IMR-90 (cell line): ENCODE measurements around the gene MECP2. TPM values are rescaled to one million over a fixed set of nuclear protein-coding genes. Genes with fewer than 3 reads are reported as not detected.

Experiments used
- ATAC-seq: fragments of 200-7000 bp; cut with Tn5 transposase; 2 replicates; pipeline ENCODE4 v1.9.1; 2020; ENCODE audit warnings: low read depth, mild to moderate bottlenecking, moderate library complexity
- BruUV-seq: library from RNA; stranded (reverse); fragments of 400-500 nt; replicated peaks from 2 replicates; lab custom pipeline; 2021; lab: Mats Ljungman, UMichigan
- CTCF ChIA-PET: fragments of 300-600 bp; formaldehyde crosslinking; extraction: SDS; loops from one replicate; lab custom pipeline; 2021; ENCODE audit warnings: antibody characterized with exemption; lab: Yijun Ruan, JAX
- POLR2A ChIA-PET: fragments of 300-600 bp; sonication (Branson Sonifier 250); formaldehyde crosslinking; loops from one replicate; lab custom pipeline; 2022; ENCODE audit warnings: antibody characterized with exemption; ENCODE audit not compliant: unreplicated experiment; lab: Charles Lee
- DNase-seq: peaks from one replicate; pipeline ENCODE4 v3.0.0; 2013
- H2AFZ ChIP-seq: replicated peaks from 2 replicates; pipeline ENCODE3; 2013; ENCODE audit warnings: low read length, mild to moderate bottlenecking; ENCODE audit not compliant: poor library complexity
- H2AK5ac ChIP-seq: 2 replicates; pipeline ENCODE4 v1.6.1; 2013; ENCODE audit warnings: low read depth, low read length, inconsistent platforms
- H2AK9ac ChIP-seq: replicated peaks from 2 replicates; pipeline ENCODE3; 2013; ENCODE audit warnings: mild to moderate bottlenecking, low read depth, low read length, moderate library complexity; ENCODE audit not compliant: poor library complexity
- H2BK120ac ChIP-seq: 2 replicates; pipeline ENCODE4 v1.6.1; 2013; ENCODE audit warnings: low read depth, low read length, inconsistent platforms
- H2BK15ac ChIP-seq: 3 replicates; pipeline ENCODE4 v1.6.1; 2013; ENCODE audit warnings: low read depth, low read length, inconsistent platforms
- H2BK20ac ChIP-seq: 2 replicates; pipeline ENCODE4 v1.6.1; 2013; ENCODE audit warnings: low read depth, mild to moderate bottlenecking, inconsistent platforms, low read length, moderate library complexity
- H2BK5ac ChIP-seq: 2 replicates; pipeline ENCODE4 v1.6.1; 2013; ENCODE audit warnings: mild to moderate bottlenecking, low read depth, low read length, inconsistent platforms; ENCODE audit not compliant: poor library complexity, severe bottlenecking
- H3K14ac ChIP-seq: replicated peaks from 2 replicates; pipeline ENCODE4 v1.6.1; 2013; ENCODE audit warnings: low read depth, low read length, inconsistent platforms
- H3K18ac ChIP-seq: 2 replicates; pipeline ENCODE4 v1.6.1; 2013; ENCODE audit warnings: low read depth, low read length, control low read depth
- H3K23ac ChIP-seq: 2 replicates; pipeline ENCODE4 v1.6.1; 2013; ENCODE audit warnings: low read depth, low read length, inconsistent platforms
- H3K27ac ChIP-seq: 2 replicates; pipeline ENCODE4 v1.5.1; 2013; ENCODE audit warnings: mild to moderate bottlenecking, control low read depth, low read length; ENCODE audit not compliant: insufficient read depth
- H3K27me3 ChIP-seq: 2 replicates; pipeline ENCODE4 v1.6.1; 2013; ENCODE audit warnings: low read length; ENCODE audit not compliant: control insufficient read depth, insufficient read depth
- H3K36me3 ChIP-seq: 2 replicates; pipeline ENCODE4 v1.6.1; 2013; ENCODE audit warnings: low read length, mixed read lengths; ENCODE audit not compliant: control insufficient read depth, insufficient read depth
- H3K4ac ChIP-seq: 2 replicates; pipeline ENCODE4 v1.6.1; 2013; ENCODE audit warnings: low read depth, low read length, inconsistent platforms
- H3K4me1 ChIP-seq: 2 replicates; pipeline ENCODE4 v1.6.1; 2013; ENCODE audit warnings: low read length, mixed read lengths; ENCODE audit not compliant: control insufficient read depth, insufficient read depth
- H3K4me2 ChIP-seq: 2 replicates; pipeline ENCODE4 v1.6.1; 2013; ENCODE audit warnings: low read depth, mild to moderate bottlenecking, control low read depth, low read length, moderate library complexity
- H3K4me3 ChIP-seq: 2 replicates; pipeline ENCODE4 v1.5.1; 2013; ENCODE audit warnings: low read depth, mild to moderate bottlenecking, control low read depth, low read length, moderate library complexity; ENCODE audit not compliant: insufficient read depth
- H3K56ac ChIP-seq: 2 replicates; pipeline ENCODE4 v1.6.1; 2013; ENCODE audit warnings: low read length, inconsistent platforms; ENCODE audit not compliant: insufficient read depth; ENCODE audit errors: extremely low read depth
- H3K79me1 ChIP-seq, 2 experiments: 2 replicates each; pipeline ENCODE4 v1.6.1; 2013; ENCODE audit warnings: low read length in 2 of 2, inconsistent platforms in 1 of 2, low read depth in 1 of 2
- H3K9ac ChIP-seq: 2 replicates; pipeline ENCODE4 v1.6.1; 2013; ENCODE audit warnings: low read depth, low read length, control low read depth
- H3K9me1 ChIP-seq: 2 replicates; pipeline ENCODE4 v1.6.1; 2013; ENCODE audit warnings: low read length, inconsistent platforms; ENCODE audit not compliant: insufficient read depth
- H3K9me3 ChIP-seq: 2 replicates; pipeline ENCODE4 v1.6.1; 2013; ENCODE audit warnings: low read length; ENCODE audit not compliant: control insufficient read depth, insufficient read depth
- H4K20me1 ChIP-seq: 2 replicates; pipeline ENCODE4 v1.6.1; 2013; ENCODE audit warnings: low read length, inconsistent platforms; ENCODE audit not compliant: insufficient read depth
- H4K5ac ChIP-seq: 2 replicates; pipeline ENCODE4 v1.6.1; 2013; ENCODE audit warnings: mild to moderate bottlenecking, low read depth, low read length, control low read depth
- H4K8ac ChIP-seq, 2 experiments: 2 replicates each; pipeline ENCODE4 v1.6.1; 2013; ENCODE audit warnings: low read depth in 2 of 2, low read length in 2 of 2, control low read depth in 1 of 2, inconsistent platforms in 1 of 2
- H4K91ac ChIP-seq: 2 replicates; pipeline ENCODE4 v1.6.1; 2013; ENCODE audit warnings: low read depth, low read length, inconsistent platforms; ENCODE audit not compliant: insufficient read depth
- BHLHE40 ChIP-seq: fragments of 150-350 bp; IDR thresholded peaks from 2 replicates; pipeline ENCODE4 v1.6.1; 2016; ENCODE audit warnings: mild to moderate bottlenecking, low read depth, low read length
- MAFK ChIP-seq: IDR thresholded peaks from 2 replicates; pipeline ENCODE4 v1.6.1; 2012; ENCODE audit warnings: low read depth, low read length, improper control_type of control experiment
- POLR2A ChIP-seq: IDR thresholded peaks from 2 replicates; pipeline ENCODE4 v1.6.1; 2012; ENCODE audit warnings: mild to moderate bottlenecking, low read depth, low read length
- RAD21 ChIP-seq: IDR thresholded peaks from 2 replicates; pipeline ENCODE4 v1.6.1; 2012; ENCODE audit warnings: low read length, improper control_type of control experiment
- SMC3 ChIP-seq: fragments of 150-350 bp; IDR thresholded peaks from 2 replicates; pipeline ENCODE4 v1.6.1; 2016; ENCODE audit warnings: low read depth, mild to moderate bottlenecking, antibody characterized with exemption, low read length, moderate library complexity
- WGBS, 2 experiments: methylation state at CpG; one replicate each; pipeline versions ENCODE4 v1.1.5 to v1.1.7; 2013; ENCODE audit warnings: missing lambda C conversion rate in 2 of 2; ENCODE audit not compliant: insufficient read length in 1 of 2; ENCODE audit errors: extremely low coverage in 2 of 2; 5-methylcytosine and 5-hydroxymethylcytosine counted together
- dilution Hi-C: fragments of 300-500 bp; cut with HindIII; formaldehyde crosslinking; loops from one replicate; pipeline ENCODE4 v1.14.3; 2018; ENCODE audit warnings: low sequenced_read_pairs; ENCODE audit not compliant: unreplicated experiment
- in situ Hi-C: fragments of 300-500 bp; cut with MboI; formaldehyde crosslinking; loops from 3 replicates; pipeline ENCODE4 v1.14.3; 2019; ENCODE audit warnings: low sequenced_read_pairs, inconsistent platforms, mixed read lengths
- intact Hi-C: fragments of 100-400 bp; cut with micrococcal nuclease; formaldehyde crosslinking; loops from 2 replicates; pipeline ENCODE4 v1.10.0; 2022
- polyA plus RNA-seq, 3 experiments: library from polyadenylated mRNA; depleted of rRNA; stranded (reverse); fragments of >200 nt; gene quantifications; 2 replicates each; pipeline ENCODE4 v1.2.3, GENCODE V29; 2012; ENCODE audit warnings: low replicate concordance in 1 of 3
- total RNA-seq: library from RNA; depleted of rRNA; stranded (reverse); fragments of >200 nt; gene quantifications from 2 replicates; pipeline ENCODE4 v1.2.3, GENCODE V29; 2012
- TF ChIP-seq, protein P1 (sequence below): fragments of 150-350 bp; IDR thresholded peaks from 2 replicates; pipeline ENCODE4 v1.6.1; 2017; ENCODE audit warnings: mild to moderate bottlenecking, antibody characterized with exemption, low read length, low read depth
- TF ChIP-seq, protein P2 (sequence below): conservative IDR thresholded peaks from 2 replicates; pipeline ENCODE4 v1.5.1; 2012; ENCODE audit warnings: mild to moderate bottlenecking, low read depth, low read length, improper control_type of control experiment

The MECP2 gene
- total and polyA plus RNA-seq, 2 of the 4 experiments (the other 2 are of a cell fraction) = 8.4 to 10.1 TPM

DNA sequence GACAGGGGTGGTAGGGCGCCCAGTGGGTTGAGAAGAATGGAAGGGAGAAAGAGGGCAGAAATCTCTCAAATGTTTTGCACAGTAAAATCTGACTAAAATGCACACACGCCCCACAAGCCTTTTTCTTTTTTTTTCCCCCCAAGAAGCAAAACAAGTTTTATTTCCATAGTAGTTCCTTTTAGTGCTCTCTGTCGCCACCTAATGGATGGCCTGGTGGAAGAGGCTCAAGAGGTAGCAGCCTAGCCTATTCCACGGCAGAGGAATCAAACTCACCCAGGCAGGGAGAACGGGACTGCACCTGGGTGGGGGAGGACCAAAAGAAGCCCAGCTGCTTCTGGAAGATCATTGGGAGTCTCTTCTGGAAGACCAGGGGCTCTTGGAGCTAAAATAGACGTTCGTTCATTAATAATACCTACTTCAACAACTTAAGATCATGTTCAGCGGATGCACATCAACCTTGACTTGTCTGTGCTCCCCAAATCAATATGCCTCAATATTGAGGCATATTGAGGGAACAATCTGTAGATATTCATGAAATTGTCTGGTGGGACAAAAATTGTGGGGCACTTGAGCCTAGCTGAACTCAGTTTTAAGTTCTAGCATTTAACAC, 46.2 kb downstream of the MECP2 start:
- Histone ChIP-seq H2AFZ (no peak overlapping the region), H3K27ac (no peak overlapping the region), H2BK20ac (no peak overlapping the region), H3K4me2 (no peak overlapping the region), H3K9ac (no peak overlapping the region), H3K4me1 (peaks cover 10% of the 10 kb centered on the region), H3K27me3 (no peaks in the 10 kb centered on the region), H2AK9ac (no peak overlapping the region), H3K23ac (no peak overlapping the region), H2BK15ac (no peak overlapping the region), H3K14ac (no peak overlapping the region), H3K79me1 (peaks cover 5 to 32% of the 10 kb centered on the region in 2 experiments; a peak in 3 of 4 replicates), H3K18ac (no peak overlapping the region), H2AK5ac (no peak overlapping the region), H4K5ac (no peak overlapping the region), H3K4ac (no peak overlapping the region), H3K36me3 (peaks cover 1% of the 10 kb centered on the region; the same call in 1 of the 2 replicates), H3K56ac (no peak overlapping the region), H3K9me1 (peaks cover 5% of the 10 kb centered on the region), H4K91ac (no peak overlapping the region), H4K8ac (no peak overlapping the region), H4K20me1 (peaks cover 35% of the 10 kb centered on the region), H3K4me3 (no peak overlapping the region), H2BK5ac (no peak overlapping the region), H2BK120ac (no peak overlapping the region), H3K9me3 (no peaks in the 10 kb centered on the region)
- dilution Hi-C loops = no loop called here
- no peak for TF ChIP-seq POLR2A
- TF ChIP-seq, protein P1, sequence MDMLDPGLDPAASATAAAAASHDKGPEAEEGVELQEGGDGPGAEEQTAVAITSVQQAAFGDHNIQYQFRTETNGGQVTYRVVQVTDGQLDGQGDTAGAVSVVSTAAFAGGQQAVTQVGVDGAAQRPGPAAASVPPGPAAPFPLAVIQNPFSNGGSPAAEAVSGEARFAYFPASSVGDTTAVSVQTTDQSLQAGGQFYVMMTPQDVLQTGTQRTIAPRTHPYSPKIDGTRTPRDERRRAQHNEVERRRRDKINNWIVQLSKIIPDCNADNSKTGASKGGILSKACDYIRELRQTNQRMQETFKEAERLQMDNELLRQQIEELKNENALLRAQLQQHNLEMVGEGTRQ = no peak
- TF ChIP-seq SMC3 = peak; percentile 54
- no peak for TF ChIP-seq BHLHE40
- no peak for TF ChIP-seq MAFK
- TF ChIP-seq RAD21 = peak; percentile 60
- TF ChIP-seq, protein P2, sequence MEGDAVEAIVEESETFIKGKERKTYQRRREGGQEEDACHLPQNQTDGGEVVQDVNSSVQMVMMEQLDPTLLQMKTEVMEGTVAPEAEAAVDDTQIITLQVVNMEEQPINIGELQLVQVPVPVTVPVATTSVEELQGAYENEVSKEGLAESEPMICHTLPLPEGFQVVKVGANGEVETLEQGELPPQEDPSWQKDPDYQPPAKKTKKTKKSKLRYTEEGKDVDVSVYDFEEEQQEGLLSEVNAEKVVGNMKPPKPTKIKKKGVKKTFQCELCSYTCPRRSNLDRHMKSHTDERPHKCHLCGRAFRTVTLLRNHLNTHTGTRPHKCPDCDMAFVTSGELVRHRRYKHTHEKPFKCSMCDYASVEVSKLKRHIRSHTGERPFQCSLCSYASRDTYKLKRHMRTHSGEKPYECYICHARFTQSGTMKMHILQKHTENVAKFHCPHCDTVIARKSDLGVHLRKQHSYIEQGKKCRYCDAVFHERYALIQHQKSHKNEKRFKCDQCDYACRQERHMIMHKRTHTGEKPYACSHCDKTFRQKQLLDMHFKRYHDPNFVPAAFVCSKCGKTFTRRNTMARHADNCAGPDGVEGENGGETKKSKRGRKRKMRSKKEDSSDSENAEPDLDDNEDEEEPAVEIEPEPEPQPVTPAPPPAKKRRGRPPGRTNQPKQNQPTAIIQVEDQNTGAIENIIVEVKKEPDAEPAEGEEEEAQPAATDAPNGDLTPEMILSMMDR = peak; percentile 70
- intact Hi-C loops = loop anchor here (1.0 kb wide), 1 partner anchor 38 kb away; no protein-coding TSS in a partner anchor
- POLR2A ChIA-PET = no interaction called here
- peak; percentile 59 for DNase-seq
- in situ Hi-C loops = no loop called here
- 33% methylated on average over 1 of the region's 8 CpGs; no CpG with 5 or more reads in 1 of the 2 experiments for WGBS, 2 experiments
- peak; percentile 70 for ATAC-seq
- CTCF ChIA-PET = interaction anchor here (1.2 kb wide), 1 partner anchor 45 kb away, joined by 3 read pairs; no protein-coding TSS in a partner anchor
- no TSS peak for BruUV-seq
